NOMO-1 treated with DMSO at 0.1 percent for 48 hours (cell line): ENCODE data around the gene HNRNPC.
"Not testable (repeated sequence)": the region's sequence is repeated elsewhere in the genome, so short reads cannot be mapped to it uniquely, and the experiment has no call there.

Experiments used
- DNase-seq: peaks from one replicate; lab custom pipeline; 2025; ENCODE audit not compliant: unreplicated experiment; lab: John Stamatoyannopoulos, UW

The HNRNPC gene

DNA sequence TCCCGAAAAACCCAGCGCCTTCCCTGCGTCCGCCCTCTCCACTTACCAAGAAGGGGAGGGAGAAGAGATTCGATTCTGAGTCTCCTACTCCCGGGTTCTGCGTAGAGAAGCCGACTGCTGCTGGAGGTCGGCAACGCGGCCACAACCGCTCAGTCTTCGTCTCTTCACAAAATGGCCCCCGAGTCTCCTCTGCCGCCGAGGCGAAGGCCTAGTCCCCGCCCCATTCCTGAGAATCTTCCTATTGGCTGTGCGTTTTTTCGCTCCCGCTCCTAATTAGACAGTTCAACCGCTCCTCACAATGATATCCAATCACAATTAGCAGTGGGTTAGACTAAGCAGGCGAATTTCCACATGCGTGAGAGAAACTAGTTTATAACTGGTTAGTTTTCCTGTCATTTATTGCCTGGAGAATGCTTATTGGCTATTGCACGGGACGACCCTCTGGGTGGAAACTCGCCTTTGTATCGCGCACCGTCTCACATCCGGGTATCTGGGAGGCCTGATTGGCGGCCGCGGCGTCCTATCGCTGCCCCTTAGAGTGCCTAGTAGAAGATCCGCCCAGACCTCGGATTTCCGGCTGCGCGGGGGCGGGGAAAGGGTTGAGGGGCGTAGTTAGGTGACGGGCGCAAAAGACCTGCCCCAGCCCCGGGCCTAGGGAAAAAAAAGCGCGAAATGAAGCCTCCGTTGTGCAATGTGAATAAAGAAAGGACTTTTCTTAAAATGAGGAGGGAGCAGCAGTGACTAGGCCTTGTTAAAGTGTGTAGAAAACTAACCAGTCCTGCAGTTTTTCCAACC lies at the start of gene HNRNPC:
Gene HNRNPC, minus strand, starts transcription at position 191 of the 795 bp plus-strand sequence. CDS start 35,249 bp downstream, outside the sequence.
- peak; percentile 99 for DNase-seq

- peak; percentile 91 for DNase-seq
Observed at GRCh38 chr14:21317398-21317797, 48.2 kb upstream of the HNRNPC start.

GRCh38 chr14:21313512-21313911 lies 44.3 kb upstream of the HNRNPC start:
- peak; percentile 16 for DNase-seq

- no peak for DNase-seq
Observed at GRCh38 chr14:21311614-21312013, 42.4 kb upstream of the HNRNPC start.

- no peak for DNase-seq
Observed at GRCh38 chr14:21309956-21310355, 40.7 kb upstream of the HNRNPC start.

GRCh38 chr14:21309238-21309636 lies 40.0 kb upstream of the HNRNPC start:
- no peak for DNase-seq

- peak; percentile 65 for DNase-seq
Observed at GRCh38 chr14:21308479-21309237, 39.4 kb upstream of the HNRNPC start.

GRCh38 chr14:21308132-21308478 lies 38.9 kb upstream of the HNRNPC start:
- DNase-seq, result no peak

GRCh38 chr14:21307637-21308036 lies 38.4 kb upstream of the HNRNPC start:
- no peak for DNase-seq

- not testable (repeated sequence) for DNase-seq
Observed at GRCh38 chr14:21302836-21303140, 33.5 kb upstream of the HNRNPC start.

- no peak for DNase-seq
Observed at GRCh38 chr14:21302013-21302835, 33.0 kb upstream of the HNRNPC start.

- DNase-seq, result no peak
Observed at GRCh38 chr14:21300892-21301291, 31.6 kb upstream of the HNRNPC start.

GRCh38 chr14:21299562-21300130 lies 30.4 kb upstream of the HNRNPC start:
- DNase-seq, result no peak

DNA sequence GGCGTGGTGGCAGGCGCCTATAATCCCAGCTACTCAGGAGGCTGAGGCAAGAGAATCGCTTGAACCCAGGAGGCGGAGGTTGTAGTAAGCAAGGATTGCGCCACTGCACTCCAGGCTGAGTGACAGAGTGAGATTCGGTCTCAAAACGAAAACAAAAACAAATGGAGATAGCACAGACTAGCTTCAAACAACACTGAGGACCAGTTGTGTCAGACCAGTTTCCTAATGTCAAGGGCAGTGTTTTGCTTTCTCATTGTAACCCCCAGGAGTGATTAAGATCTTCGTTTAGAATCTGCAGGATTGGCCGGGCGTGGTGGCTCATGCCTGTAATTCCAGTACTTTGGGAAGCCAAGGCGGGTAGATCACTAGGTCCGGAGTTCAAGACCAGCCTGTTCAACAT lies 29.1 kb upstream of the HNRNPC start:
- DNase-seq, result no peak

- DNase-seq, result not testable (repeated sequence)
Observed at GRCh38 chr14:21294026-21294425, 24.8 kb upstream of the HNRNPC start.

DNA sequence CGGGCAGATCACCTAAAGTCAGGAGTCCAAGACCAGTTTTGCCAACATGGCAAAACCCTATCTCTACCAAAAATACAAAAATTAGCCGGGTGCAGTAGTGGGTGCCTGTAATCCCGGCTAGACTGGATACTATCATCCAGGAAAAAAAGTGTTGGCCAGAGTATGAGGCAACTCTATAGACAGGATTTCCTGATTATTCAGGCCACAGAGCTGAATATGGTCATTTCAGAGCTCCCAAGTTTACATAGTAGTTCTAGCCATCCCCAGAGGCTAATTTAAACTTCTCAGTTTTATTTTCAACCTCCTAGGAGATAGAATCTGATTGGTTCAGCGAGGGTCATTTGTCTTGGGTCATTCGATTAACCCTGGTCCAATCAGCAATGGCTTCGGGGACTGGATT lies 17.9 kb upstream of the HNRNPC start:
- no peak for DNase-seq

DNA sequence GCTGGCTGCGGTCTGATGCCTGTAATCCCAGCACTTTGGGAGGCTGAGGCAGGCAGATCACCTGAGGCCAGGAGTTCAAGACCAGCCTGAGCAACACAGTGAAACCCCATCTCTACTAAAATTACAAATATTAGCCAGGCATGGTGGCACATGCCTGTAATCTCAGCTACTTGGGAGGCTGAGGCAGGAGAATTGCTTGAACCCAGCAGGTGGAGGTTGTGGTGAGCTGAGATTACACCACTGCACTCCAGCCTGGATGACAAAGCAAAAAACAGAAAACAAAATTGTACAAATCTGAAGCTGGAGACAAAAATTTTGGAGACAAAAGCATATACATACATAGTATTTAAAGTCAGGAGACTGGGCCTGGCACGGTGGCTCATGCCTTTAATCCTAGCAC lies 17.3 kb upstream of the HNRNPC start:
- DNase-seq, result not testable (repeated sequence)

DNA sequence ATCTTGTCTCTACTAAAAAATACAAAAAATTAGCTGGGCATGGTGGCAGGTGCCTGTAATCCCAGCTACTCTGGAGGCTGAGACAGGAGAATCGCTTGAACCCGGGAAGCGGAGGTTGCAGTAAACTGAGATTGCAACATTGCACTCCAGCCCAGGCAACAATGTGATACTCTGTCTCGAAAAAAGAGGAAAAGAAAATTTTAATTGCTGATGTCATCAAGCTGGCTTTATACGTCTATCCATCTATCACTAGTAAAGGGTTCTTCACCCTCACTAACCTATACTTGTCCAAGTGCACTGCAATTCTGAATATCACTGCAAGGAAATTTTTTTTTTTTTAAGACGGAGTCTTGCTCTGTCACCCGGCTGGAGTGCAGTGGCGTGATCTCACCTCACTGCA lies 12.7 kb upstream of the HNRNPC start:
- not testable (repeated sequence) for DNase-seq

- DNase-seq, result no peak
Observed at GRCh38 chr14:21279783-21280182, 10.5 kb upstream of the HNRNPC start, which contains the start of gene RPGRIP1. RPGRIP1 (plus strand) TSS chr14:21280083; CDS start chr14:21287977, 7,894 bp downstream.

GRCh38 chr14:21278632-21279031 lies 9.4 kb upstream of the HNRNPC start:
- DNase-seq, result no peak

DNA sequence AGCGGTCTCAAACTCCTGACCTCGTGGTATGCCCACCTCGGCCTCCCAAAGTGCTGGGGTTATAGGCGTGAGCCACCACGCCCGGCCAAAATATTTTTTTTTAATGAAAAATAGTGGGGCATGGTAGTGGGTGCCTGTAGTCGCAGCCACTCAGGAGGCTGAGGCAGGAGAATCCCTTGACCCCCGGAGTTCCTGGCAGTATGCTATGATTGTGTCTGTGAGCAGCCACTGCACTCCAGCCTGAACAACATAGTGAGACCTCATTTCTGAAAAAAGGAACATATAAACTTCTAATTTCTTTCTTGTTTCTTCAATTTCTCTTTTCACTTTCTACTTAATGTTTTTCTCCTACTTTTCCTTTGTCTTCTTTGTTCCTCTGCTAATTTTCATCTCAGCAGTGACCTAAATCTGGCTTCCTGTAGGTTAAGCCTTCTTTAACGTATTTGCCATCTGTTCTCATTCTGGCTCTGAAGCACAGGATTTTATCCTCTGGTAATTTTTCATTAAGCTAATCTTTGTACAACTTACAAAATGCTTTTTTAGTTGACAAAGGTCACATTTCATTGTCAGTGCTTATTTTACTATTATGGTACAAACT lies 6.1 kb upstream of the HNRNPC start:
- DNase-seq, result no peak
